B cell (primary cell): ENCODE data around the gene IRF7. TPM values are rescaled to one million over a fixed set of nuclear protein-coding genes. Genes with fewer than 3 reads are reported as not detected.

Experiments
- ATAC-seq: fragments of 200-7000 bp; cut with Tn5 transposase; one replicate; pipeline ENCODE4 v1.10.0; 2021; ENCODE audit warnings: low read depth, mild to moderate bottlenecking, moderate number of reproducible peaks, moderate library complexity
- CTCF ChIA-PET: fragments of 350-600 bp; sonication (Branson Sonifier 250); formaldehyde crosslinking; loops from one replicate; lab custom pipeline; 2021; ENCODE audit warnings: antibody characterized with exemption, inconsistent platforms; lab: Charles Lee
- POLR2A ChIA-PET: fragments of 350-600 bp; sonication (Branson Sonifier 250); formaldehyde crosslinking; loops from one replicate; lab custom pipeline; 2021; ENCODE audit warnings: antibody characterized with exemption; lab: Charles Lee
- DNase-seq: peaks from one replicate; pipeline ENCODE4 v3.0.0; 2013
- H2AFZ ChIP-seq: 2 replicates; pipeline ENCODE4 v1.6.1; 2012; ENCODE audit warnings: mild to moderate bottlenecking, low read depth, low read length; ENCODE audit not compliant: insufficient read depth, poor library complexity, severe bottlenecking
- H3K27ac ChIP-seq, 2 donors: 1 replicate in 1 of 2; 2 replicates in 1 of 2; pipeline ENCODE4 v1.5.1; 2012 to 2013; ENCODE audit warnings: low read length in 2 of 2, mild to moderate bottlenecking in 2 of 2, moderate library complexity in 1 of 2
- H3K27me3 ChIP-seq, 4 experiments: fragments of 200-600 bp in 1 of 4; sonication (generic) in 1 of 4; replicated peaks in 1 of 4; 1 replicate in 2 of 4; 2 replicates in 2 of 4; pipeline versions ENCODE4 v1.6.1 to v1.7.0; 2013 to 2016; ENCODE audit warnings: low read length in 3 of 4, mild to moderate bottlenecking in 2 of 4, mixed read lengths in 1 of 4, moderate library complexity in 1 of 4; ENCODE audit not compliant: insufficient read depth in 4 of 4, control insufficient read depth in 3 of 4; ENCODE audit errors: control extremely low read depth in 1 of 4
- H3K36me3 ChIP-seq, 2 experiments: replicated peaks in 1 of 2; 1 replicate in 1 of 2; 2 replicates in 1 of 2; pipeline versions ENCODE4 v1.6.1 to v1.7.1; 2013; ENCODE audit warnings: low read length in 1 of 2; ENCODE audit not compliant: insufficient read depth in 2 of 2, control insufficient read depth in 1 of 2; ENCODE audit errors: control extremely low read depth in 1 of 2, extremely low read depth in 1 of 2
- H3K4me1 ChIP-seq, 2 donors: fragments of 200-600 bp in 1 of 2; sonication (generic) in 1 of 2; 1 replicate in 1 of 2; 2 replicates in 1 of 2; pipeline versions ENCODE4 v1.5.1 to v1.6.1; 2013 to 2017; ENCODE audit warnings: low read length in 2 of 2; ENCODE audit not compliant: control insufficient read depth in 2 of 2, insufficient read depth in 2 of 2
- H3K4me2 ChIP-seq: replicated peaks from 2 replicates; pipeline ENCODE3; 2012; ENCODE audit warnings: mild to moderate bottlenecking, low read depth, low read length; ENCODE audit not compliant: poor library complexity, severe bottlenecking
- H3K4me3 ChIP-seq, 5 experiments: fragments of 200-600 bp in 1 of 5; sonication (generic) in 1 of 5; 1 replicate in 3 of 5; 2 replicates in 2 of 5; pipeline versions ENCODE4 v1.5.1 to v1.7.0; 2011 to 2016; ENCODE audit warnings: low read length in 4 of 5, mild to moderate bottlenecking in 4 of 5, low read depth in 2 of 5, control low read depth in 1 of 5, moderate library complexity in 1 of 5; ENCODE audit not compliant: insufficient read depth in 1 of 5; ENCODE audit errors: control extremely low read depth in 1 of 5, extremely low read depth in 1 of 5
- H3K79me2 ChIP-seq: fragments of 200-600 bp; sonication (generic); one replicate; pipeline ENCODE4 v1.6.0; 2016; ENCODE audit warnings: low read length; ENCODE audit not compliant: control insufficient read depth, insufficient read depth
- H3K9ac ChIP-seq: fragments of 200-600 bp; sonication (generic); 2 replicates; pipeline ENCODE4 v1.6.1; 2017; ENCODE audit warnings: mild to moderate bottlenecking, low read length, moderate library complexity
- H3K9me3 ChIP-seq, 3 donors: one replicate each; pipeline versions ENCODE4 v1.6.1 to v1.7.1; 2013; ENCODE audit warnings: low read length in 2 of 3; ENCODE audit not compliant: control insufficient read depth in 2 of 3, insufficient read depth in 1 of 3; ENCODE audit errors: control extremely low read depth in 1 of 3
- H4K20me1 ChIP-seq: 2 replicates; pipeline ENCODE4 v1.6.0; 2012; ENCODE audit warnings: mild to moderate bottlenecking, low read length; ENCODE audit not compliant: insufficient read depth, control insufficient read depth, poor library complexity, severe bottlenecking
- H3K27ac Mint-ChIP-seq: one replicate; pipeline ENCODE4 v1.8.0; 2021; ENCODE audit warnings: mixed read lengths
- H3K27me3 Mint-ChIP-seq: one replicate; pipeline ENCODE4 v1.8.0; 2021; ENCODE audit warnings: mixed read lengths
- H3K4me1 Mint-ChIP-seq: one replicate; pipeline ENCODE4 v1.8.0; 2021; ENCODE audit warnings: mixed read lengths
- H3K4me3 Mint-ChIP-seq: one replicate; pipeline ENCODE4 v1.8.0; 2021; ENCODE audit warnings: mixed read lengths
- H3K9me3 Mint-ChIP-seq: one replicate; pipeline ENCODE4 v1.8.0; 2022; ENCODE audit warnings: mixed read lengths; ENCODE audit not compliant: insufficient read depth
- EZH2 ChIP-seq: IDR thresholded peaks from 2 replicates; pipeline ENCODE4 v1.6.1; 2012; ENCODE audit warnings: borderline replicate concordance, low read depth, mild to moderate bottlenecking, moderate library complexity, low read length; ENCODE audit not compliant: insufficient read depth, poor library complexity, severe bottlenecking
- WGBS: methylation state at CpG from one replicate; pipeline ENCODE4 v1.1.5; 2013; ENCODE audit warnings: missing lambda C conversion rate; ENCODE audit not compliant: insufficient coverage; 5-methylcytosine and 5-hydroxymethylcytosine counted together
- intact Hi-C: fragments of 100-400 bp; cut with micrococcal nuclease; formaldehyde crosslinking; loops from one replicate; pipeline ENCODE4 v1.10.0; 2022
- polyA plus RNA-seq: library from polyadenylated mRNA; depleted of rRNA; stranded (reverse); fragments of >200 nt; gene quantifications from 2 replicates; pipeline ENCODE4 v1.2.3, GENCODE V29; 2012
- total RNA-seq, 2 donors: library from RNA; stranded (reverse); fragments of 120-200 nt in 1 of 2; gene quantifications; 1 replicate in 1 of 2; 2 replicates in 1 of 2; pipeline versions ENCODE4 v1.2.3 to v1.2.4, GENCODE V29; 2013 to 2022
- TF ChIP-seq, protein P1 (sequence below): fragments of 200-600 bp; IDR thresholded peaks from one replicate; pipeline ENCODE4 v1.8.0; 2022; ENCODE audit warnings: antibody characterized with exemption, mild to moderate bottlenecking

Gene IRF7
- total and polyA plus RNA-seq, 2 donors (not counting 1 experiment from before 2014, with no cell fraction given) = 136 to 184 TPM

DNA sequence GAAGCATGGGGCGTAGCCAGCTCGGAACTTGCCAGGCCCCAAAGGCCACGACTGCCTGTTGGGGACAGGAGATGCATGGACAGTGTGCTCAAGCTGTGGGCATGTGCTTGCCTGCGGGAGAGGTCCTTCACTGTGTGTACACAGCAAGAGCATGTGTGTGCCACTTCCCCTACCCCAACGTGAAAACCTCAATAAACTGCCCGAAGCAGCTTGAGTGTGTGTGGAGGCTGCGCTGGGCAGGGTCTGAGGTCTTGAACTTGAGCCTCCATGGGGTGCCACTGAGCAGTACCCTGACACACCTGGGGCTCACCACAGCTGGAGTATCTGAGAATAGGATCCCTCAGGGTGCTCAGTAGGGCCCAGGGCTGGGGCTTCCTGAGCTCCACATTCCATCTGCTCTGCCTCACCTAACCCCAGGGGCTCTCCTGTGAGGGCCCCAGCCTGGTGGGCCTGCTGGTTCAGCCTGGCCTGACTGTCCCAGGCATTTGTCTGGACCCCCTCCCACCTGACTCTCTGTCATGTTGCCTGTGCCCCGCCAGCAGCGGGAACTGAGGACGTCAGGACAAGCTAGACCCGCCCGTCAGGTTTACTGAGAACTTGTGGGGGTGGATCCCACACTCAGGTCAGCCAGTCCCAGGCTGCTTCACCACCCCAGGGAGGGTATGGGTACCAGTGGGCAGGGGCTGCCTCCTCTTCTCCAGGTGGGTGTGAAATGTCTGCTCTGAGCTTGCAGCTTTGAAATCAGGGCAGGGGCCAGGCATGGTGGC, 51.8 kb downstream of the IRF7 start:
- no peak overlapping the region for H3K4me2 ChIP-seq
- no peaks in the 10 kb centered on the region for H3K36me3 ChIP-seq
- H4K20me1 ChIP-seq = peaks cover 31% of the 10 kb centered on the region
- H3K9ac ChIP-seq = no peak overlapping the region
- Mint-ChIP-seq H3K9me3 (no peaks in the 10 kb centered on the region), H3K4me3 (peak overlapping the region; percentile 19), H3K27ac (no peak overlapping the region), H3K27me3 (no peaks in the 10 kb centered on the region), H3K4me1 (peaks cover 16% of the 10 kb centered on the region)
- H3K4me1 ChIP-seq = peaks cover 11 to 27% of the 10 kb centered on the region in 2 donors
- no peak overlapping the region for H2AFZ ChIP-seq
- no peaks in the 10 kb centered on the region for H3K9me3 ChIP-seq
- DNase-seq (no peak), ATAC-seq (no peak)
- H3K27me3 ChIP-seq = no peaks in the 10 kb centered on the region
- TF ChIP-seq, protein P1, sequence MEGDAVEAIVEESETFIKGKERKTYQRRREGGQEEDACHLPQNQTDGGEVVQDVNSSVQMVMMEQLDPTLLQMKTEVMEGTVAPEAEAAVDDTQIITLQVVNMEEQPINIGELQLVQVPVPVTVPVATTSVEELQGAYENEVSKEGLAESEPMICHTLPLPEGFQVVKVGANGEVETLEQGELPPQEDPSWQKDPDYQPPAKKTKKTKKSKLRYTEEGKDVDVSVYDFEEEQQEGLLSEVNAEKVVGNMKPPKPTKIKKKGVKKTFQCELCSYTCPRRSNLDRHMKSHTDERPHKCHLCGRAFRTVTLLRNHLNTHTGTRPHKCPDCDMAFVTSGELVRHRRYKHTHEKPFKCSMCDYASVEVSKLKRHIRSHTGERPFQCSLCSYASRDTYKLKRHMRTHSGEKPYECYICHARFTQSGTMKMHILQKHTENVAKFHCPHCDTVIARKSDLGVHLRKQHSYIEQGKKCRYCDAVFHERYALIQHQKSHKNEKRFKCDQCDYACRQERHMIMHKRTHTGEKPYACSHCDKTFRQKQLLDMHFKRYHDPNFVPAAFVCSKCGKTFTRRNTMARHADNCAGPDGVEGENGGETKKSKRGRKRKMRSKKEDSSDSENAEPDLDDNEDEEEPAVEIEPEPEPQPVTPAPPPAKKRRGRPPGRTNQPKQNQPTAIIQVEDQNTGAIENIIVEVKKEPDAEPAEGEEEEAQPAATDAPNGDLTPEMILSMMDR = no peak
- no peak for TF ChIP-seq EZH2
- intact Hi-C loops = loop anchor here (5.0 kb wide), 1 partner anchor 183 kb away; the partner anchor contains the start of gene TALDO1
- WGBS = 95% methylated on average over 11 of the region's 12 CpGs
- CTCF ChIA-PET = interaction anchor here (3.3 kb wide), 1 partner anchor 10 kb away, joined by 11 read pairs; no protein-coding TSS in a partner anchor
- H3K27ac ChIP-seq = no peak overlapping the region
- H3K79me2 ChIP-seq = peaks cover 18% of the 10 kb centered on the region
- POLR2A ChIA-PET = interaction anchor here (0.8 kb wide), 1 partner anchor 52 kb away, joined by 3 read pairs; the partner anchor contains the start of gene IRF7
- H3K4me3 ChIP-seq = no peak overlapping the region
